Activated CD8-positive, alpha-beta memory T cell treated with anti-CD3 and anti-CD28 coated beads, Interleukin-2, amount 50 U/mL, for 24 hours (primary cell): ENCODE results near the gene CAMKK2.
"Not testable (repeated sequence)": the region's sequence is repeated elsewhere in the genome, so short reads cannot be mapped to it uniquely, and the experiment has no call there.

Experiments
- DNase-seq: peaks from one replicate; pipeline ENCODE4 v3.0.0-alpha.2; 2020; ENCODE audit errors: extremely low read depth

CAMKK2 gene

DNA sequence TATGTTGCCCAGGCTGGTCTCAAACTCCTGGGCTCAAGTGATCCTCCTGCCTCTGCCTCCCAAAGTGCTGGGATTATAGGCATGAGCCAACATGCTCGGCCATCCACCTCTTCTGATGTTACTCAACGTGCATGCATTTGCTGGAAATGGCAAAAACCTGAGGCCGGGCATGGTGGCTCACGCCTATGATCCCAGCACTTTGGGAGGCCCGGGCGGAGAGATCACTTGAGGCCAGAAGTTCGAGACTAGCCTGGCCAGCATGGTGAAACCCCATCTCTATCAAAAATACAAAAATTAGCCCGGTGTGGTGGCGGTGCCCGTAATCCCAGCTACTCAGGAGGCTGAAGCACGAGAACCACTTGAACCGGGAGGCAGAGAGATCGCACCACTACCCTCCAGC lies 1.9 kb upstream of the CAMKK2 start:
- not testable (repeated sequence) for DNase-seq

DNA sequence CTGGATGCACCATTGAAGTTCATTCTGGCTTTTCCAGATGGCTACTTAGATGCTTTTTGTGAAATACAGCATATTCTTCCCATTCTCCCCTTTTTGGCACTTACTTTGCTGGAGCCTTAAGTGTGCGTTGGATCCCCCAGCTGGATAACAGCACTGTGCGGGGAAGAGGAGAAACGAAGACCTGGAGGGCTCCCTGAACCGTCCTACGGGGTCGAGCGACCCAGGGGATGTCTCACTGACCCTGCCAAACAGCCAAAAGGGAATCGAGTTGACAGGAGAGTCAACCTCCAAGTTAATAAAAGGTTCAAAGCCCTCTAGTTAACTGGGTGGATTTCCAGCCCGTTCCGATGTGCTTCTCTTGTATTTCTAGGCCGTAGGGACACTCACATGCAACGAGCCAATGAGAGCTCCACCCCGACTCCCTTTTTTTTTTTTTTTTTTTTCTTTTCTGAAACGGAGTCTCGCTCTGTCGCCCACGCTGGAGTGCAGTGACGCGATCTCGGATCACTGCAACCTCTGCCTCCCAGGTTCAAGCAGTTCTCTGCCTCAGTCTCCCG lies 1.0 kb upstream of the CAMKK2 start:
- no peak for DNase-seq

DNA sequence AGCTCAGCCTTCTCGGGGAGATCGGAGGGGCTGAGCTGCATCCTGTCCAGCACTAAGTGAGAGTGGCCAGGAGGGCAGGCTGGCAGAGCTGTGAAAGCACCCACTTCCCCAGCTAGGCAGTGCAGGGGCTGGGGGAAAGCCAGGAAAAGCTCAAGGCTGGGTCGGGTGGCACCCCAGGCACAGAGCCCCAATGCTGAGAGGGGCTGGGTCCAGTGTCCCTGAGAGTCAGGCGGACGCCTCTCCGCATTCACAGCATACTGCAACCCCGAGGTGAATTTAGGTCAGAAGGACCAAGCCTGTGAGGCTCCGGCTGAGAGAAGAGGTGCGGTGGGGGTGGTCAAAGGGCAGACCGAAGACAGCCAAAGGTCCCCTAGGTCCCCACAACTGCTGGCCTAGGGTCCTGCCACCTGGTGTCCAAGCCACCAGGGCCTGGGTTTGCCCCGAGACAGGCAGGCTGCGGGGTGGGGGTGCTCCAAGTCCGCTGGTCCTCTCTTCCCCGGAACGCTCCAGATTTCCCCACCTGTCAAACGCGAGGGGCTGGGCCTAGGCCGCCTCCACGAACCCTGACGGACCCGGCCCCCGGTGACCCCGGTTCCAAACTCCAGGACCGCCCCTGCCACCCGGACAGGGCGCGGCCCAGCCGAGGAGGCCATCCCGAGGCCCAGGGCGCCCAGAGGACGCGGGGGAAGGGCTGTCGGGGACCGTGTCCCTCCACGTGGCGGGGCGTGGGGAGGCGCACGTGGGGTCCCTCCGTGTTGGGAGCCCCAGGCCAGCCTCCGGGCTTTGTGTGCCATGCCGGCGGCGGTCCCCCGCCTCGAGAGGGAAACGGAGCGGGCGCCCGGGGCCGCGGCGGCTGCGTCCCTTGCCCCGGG lies 527 bp downstream of the CAMKK2 start:
- no peak for DNase-seq

DNA sequence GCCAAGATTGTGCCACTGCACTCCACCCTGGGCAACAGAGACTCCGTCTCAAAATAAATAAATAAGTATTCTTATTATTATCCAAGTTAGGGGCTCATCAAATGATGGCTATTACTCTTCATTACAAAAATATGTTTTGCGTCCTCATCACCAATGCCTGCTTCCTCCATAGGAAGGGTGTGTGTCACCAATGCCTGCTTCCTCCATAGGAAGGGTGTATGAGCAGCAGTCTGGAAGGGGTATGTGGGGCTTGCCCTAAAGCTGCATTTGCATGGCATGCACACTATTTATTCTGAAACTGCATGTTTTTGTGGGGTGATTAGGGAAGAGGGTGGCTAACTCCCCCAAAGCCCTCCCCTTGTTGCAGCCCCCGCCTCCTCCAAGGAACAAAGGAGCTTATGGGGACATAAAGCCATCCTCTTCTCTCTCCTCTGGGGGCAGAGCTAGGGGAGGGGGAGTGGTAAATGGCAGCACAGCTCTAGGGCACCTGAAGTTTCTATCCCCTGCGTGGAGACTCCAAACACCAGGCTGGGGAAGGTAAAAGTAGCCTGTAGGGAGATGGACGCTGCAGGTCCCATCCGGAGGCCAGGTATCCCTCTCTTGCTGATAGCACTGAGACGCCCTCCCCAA lies 1.3 kb downstream of the CAMKK2 start:
- no peak for DNase-seq

DNA sequence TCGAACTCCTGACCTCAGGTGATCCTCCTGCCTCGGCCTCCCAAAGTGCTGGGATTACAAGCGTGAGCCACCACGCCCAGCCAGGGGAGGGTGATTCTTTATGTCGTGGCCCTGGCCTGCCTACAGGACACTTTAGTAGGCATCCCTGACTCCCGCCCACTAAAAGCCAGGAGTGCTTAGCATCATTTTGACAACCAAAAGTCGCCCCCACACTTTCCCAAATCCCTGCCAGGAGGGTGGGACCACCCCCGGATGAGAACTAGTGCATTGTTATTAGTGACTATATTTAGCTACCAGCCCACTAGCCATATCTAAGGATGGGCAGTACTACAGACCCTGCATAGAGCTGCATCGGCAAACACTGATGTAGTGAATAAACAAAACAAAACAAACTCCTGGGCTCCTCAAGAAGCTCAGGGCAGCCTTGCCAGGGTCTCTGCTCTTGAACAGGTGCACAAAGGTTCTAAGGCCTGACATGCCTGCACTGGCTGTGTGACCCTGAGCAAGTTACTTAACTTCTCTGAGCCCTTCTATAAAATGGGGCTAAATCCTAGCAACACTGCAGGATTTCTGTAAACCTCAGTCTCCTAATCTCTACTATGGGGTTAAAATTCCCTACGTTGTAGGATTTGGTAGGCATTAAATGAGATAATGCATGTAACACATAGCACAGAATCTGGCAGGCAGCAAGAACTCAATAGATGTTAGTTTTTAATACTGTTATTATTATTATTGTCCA lies 2.2 kb downstream of the CAMKK2 start:
- no peak for DNase-seq

DNA sequence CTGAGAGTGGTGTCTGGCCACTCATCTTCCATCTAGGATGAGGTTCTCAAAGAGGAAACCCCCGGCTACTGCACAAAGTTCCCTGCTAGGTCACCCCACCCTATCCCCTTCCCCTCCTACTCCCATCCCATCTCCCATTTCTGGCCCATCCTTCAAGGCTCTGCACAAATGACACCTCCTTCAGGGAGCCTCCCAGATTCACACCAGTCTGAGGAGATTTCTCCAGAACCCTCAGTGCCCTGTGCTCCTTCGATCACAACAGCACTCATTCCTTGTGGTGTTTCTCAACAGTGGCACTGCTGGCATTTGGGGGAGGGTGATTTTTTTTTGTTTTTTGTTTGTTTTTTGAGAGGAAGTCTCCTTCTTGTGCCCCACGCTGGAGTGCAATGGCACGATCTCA lies 2.9 kb downstream of the CAMKK2 start:
- DNase-seq, result no peak

- DNase-seq, result no peak
These were observed 6.1 kb downstream of the CAMKK2 start for GRCh38 chr12:121290410-121290809.

GRCh38 chr12:121289962-121290361 lies 6.5 kb downstream of the CAMKK2 start:
- DNase-seq, result no peak

GRCh38 chr12:121288986-121289385 lies 7.5 kb downstream of the CAMKK2 start:
- no peak for DNase-seq

DNA sequence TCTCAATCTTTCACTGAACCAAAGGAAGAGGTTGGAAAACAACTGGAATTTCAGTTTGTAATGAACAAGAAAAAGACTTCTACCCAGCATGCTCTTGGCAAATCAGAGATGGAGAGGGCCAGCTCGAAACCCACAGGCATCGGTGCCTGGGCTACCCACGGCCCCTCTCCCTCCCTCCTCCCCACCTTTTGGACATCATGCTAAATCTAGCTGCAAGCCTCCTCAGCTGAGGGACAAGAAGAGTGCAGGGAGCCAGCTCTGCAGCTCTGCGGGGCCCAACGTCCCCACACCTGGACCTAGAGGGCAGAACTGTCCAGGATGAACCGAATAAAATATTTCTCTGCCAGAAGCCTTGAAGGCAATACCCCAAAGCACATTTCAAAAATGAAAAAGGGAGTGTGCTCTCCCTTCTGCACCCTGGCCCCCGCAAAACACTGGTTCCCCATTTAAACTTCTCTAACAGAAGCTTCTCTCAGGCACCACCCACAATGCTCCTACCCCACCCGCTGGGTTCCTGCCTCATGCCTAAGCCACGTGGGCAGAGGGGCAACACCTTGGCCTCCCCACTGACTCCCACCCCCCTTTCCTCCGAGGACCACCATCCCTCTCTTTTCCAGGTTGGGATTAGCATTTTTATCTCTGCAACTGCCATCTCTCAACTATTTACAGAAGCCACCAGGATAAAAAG lies 8.2 kb downstream of the CAMKK2 start:
- DNase-seq, result no peak

- DNase-seq, result no peak
These were observed 9.1 kb downstream of the CAMKK2 start for GRCh38 chr12:121287267-121287954.

DNA sequence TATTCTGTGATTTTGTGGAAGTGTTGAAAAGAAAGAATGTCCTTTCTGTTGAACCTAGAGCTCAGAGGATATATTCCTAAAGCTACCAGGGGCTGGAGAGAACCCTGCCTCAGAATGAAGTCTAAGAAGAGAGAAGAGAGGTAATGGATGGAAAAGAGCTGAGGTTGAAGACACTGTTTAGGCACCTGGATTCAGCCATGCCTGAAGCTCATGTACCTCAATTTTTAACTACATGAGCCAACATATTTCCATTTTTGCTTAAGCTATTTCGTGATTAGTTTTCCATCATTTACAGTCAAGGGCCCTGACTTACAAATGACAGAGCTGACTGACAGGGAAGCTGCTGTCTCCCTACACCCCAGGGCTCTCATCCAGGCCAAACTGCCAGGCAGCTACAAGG lies 10.7 kb downstream of the CAMKK2 start:
- DNase-seq, result no peak

DNA sequence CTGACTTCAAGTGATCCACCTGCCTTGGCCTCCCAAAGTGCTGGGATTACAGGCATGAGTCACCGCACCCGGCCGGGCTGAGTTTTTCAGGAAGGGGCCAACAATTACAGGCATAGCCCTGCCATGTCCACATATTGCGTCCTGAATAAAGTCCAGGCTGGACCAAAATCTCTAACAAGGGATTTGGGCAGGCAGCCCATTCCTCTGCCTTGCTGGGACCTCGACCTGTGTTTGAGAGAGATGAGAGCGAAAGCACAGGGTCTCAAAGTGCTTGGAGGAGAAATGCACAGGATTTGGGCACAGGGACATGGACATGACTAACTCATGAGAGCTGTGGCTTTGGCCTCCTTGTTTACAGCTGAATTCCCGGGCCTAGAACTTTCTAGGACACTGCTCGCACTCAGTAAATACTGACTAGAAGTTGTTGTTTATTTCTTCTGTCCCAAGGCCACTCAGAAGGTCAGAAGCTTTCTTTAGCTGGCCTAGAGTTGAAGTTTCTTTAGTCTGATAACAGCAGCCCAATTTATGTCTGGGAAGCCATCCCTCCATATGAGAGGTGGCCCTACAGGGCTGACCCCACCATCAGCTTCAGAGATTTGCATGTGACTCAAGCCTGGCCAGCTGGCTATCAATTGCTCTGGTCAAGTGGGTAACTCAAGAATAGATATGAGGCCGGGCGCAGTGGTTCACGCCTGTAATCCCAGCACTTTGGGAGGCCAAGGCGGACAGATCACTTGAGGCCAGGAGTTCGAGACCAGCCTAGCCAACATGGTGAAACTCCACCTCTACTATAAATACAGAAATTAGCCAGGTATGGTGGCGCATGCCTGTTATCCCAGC lies 11.7 kb downstream of the CAMKK2 start:
- DNase-seq, result no peak

GRCh38 chr12:121283841-121284240 lies 12.7 kb downstream of the CAMKK2 start:
- no peak for DNase-seq

DNA sequence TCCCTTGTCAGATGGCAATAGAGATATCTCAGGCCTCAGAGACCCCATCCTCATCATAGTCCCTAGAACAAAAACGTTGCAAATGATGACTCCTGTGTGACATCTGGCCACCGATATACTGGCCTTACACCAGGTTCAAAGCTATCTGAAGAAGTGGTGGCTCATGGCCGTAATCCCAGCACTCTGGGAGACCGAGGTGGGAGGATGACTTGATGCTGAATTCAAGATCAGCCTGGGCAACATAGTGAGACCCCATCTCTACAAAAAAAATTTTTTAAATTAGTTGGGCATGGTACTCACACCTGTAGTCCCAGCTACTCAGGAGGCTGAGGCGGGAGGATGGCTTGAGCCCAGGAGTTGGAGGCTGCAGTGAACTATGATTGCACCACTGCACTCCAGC lies 13.1 kb downstream of the CAMKK2 start:
- no peak for DNase-seq

DNA sequence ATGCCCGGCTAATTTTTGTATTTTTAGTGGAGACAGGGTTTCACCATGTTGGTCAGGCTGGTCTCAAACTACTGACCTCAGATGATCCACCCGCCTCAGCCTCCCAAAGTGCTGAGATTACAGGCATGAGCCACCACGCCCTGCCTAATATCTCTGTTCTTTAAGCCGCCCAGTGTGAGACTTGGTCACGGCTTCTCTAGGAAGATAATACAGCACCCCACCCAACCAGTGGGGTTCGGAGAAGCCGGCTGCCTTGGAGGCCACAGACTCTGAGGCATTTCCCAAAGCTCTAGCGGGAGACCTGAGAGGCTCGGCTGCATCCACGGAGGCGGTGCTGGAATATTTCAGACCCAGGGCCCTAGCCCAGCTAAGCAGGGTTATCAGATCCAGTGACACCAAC lies 13.6 kb downstream of the CAMKK2 start:
- not testable (repeated sequence) for DNase-seq

DNA sequence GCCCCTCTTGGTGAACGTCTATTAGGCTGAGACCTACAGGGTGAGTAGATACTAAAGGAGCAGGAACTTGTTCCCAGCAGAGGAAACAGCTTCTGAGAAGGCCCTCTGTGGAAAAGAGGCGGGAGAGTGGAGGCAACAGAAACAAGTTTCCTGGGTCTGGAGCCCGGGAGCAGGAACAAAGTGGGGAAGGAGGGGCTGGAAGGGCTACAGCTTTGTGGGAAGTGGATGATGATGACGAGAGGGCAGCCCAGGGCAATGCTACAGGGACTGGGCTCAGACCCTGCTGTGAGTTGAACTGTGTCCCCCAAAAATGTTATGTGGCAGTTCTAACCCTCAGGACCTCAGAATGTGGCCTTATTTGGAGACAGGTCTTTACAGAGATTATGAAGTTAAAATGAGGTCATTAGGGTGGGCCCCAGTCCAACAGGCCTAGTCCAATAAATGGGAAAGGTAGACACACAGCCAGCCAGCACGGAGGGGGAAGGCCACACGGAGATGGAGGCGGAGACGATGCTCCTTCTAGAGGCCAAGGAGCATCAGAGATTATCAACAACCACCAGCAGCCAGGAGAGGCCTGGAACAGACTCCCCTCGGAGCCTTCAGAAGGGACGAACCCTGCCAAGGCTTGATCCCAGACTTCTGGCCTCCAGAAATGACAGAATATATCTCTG lies 14.3 kb downstream of the CAMKK2 start:
- DNase-seq, result no peak

- not testable (repeated sequence) for DNase-seq
These were observed 15.4 kb downstream of the CAMKK2 start for GRCh38 chr12:121281116-121281515.

DNA sequence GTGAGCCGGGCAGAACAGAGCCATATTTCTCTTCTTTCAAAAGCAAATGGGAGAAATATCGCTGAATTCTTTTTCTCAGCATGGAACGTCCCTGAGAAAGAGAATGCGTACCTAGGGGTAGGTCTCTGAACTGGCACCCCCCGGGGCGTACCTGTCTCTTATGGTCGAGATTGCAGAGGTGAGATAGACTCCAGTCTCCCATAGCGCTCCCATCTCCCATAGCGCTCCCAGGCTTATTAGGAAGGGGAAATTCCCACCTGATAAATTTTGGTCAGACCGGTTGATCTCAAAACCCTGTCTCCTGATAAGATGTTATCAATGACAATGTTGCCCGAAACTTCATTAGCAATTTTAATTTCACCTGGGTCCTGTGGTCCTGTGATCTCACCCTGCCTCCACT lies 16.0 kb downstream of the CAMKK2 start:
- DNase-seq, result not testable (repeated sequence)

- DNase-seq, result no peak
These were observed 17.0 kb downstream of the CAMKK2 start for GRCh38 chr12:121279507-121279915.
